ENCODE data around the gene CDK18.
A peak's percentile ranks its signal among the peaks of the same experiment; 100 is the strongest.

Gene CDK18

DNA sequence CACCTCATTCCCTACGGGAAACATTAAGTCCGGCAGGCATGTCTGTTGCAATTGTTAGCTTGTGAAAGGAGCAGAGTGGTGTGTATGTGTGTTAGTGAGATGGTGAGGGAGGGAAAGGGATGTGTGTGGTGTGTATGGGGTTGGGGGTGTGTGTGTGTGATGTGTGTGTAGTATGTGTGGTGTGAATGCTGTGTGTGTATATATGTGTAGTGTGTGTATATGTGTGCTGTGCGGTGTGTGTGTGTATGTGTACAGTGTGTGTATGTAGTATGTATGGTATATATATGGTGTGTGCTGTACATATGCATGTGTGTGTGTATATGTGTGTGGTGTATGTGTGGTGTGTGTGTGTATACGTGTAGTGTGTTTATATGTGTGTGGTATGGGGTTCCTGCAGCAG is 27.8 kb upstream of the CDK18 start (continued):
- no peak for TF ChIP-seq HOXA7 (CRISPR knock-in tag; IDR thresholded peaks at IDR 0.05; ENCODE audit: borderline replicate concordance)
- TF ChIP-seq ZNF274 (IDR thresholded peaks at IDR 0.05; ENCODE audit: low read length) = no peak
- peak; percentile 30; the same call in 1 of the 2 replicates for TF ChIP-seq ZNF274 (tag by site-specific recombination; IDR thresholded peaks at IDR 0.05; ENCODE audit: borderline replicate concordance)
- TF ChIP-seq, protein P1, sequence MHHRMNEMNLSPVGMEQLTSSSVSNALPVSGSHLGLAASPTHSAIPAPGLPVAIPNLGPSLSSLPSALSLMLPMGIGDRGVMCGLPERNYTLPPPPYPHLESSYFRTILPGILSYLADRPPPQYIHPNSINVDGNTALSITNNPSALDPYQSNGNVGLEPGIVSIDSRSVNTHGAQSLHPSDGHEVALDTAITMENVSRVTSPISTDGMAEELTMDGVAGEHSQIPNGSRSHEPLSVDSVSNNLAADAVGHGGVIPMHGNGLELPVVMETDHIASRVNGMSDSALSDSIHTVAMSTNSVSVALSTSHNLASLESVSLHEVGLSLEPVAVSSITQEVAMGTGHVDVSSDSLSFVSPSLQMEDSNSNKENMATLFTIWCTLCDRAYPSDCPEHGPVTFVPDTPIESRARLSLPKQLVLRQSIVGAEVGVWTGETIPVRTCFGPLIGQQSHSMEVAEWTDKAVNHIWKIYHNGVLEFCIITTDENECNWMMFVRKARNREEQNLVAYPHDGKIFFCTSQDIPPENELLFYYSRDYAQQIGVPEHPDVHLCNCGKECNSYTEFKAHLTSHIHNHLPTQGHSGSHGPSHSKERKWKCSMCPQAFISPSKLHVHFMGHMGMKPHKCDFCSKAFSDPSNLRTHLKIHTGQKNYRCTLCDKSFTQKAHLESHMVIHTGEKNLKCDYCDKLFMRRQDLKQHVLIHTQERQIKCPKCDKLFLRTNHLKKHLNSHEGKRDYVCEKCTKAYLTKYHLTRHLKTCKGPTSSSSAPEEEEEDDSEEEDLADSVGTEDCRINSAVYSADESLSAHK (tag by site-specific recombination; IDR thresholded peaks at IDR 0.05) = no peak
- no peak for TF ChIP-seq ZBTB17 (tag by site-specific recombination; IDR thresholded peaks at IDR 0.05)
- 0 out of 2 replicates have a peak, but pooled peaks have one; percentile 45 for TF ChIP-seq ZNF785 (tag by site-specific recombination; IDR thresholded peaks at IDR 0.05)
- no peak for TF ChIP-seq ZNF670 (tag by site-specific recombination; IDR thresholded peaks at IDR 0.05; ENCODE audit: low read depth)
- no peak for TF ChIP-seq ZNF843 (tag by site-specific recombination; IDR thresholded peaks at IDR 0.05)
- TF ChIP-seq, protein P2, sequence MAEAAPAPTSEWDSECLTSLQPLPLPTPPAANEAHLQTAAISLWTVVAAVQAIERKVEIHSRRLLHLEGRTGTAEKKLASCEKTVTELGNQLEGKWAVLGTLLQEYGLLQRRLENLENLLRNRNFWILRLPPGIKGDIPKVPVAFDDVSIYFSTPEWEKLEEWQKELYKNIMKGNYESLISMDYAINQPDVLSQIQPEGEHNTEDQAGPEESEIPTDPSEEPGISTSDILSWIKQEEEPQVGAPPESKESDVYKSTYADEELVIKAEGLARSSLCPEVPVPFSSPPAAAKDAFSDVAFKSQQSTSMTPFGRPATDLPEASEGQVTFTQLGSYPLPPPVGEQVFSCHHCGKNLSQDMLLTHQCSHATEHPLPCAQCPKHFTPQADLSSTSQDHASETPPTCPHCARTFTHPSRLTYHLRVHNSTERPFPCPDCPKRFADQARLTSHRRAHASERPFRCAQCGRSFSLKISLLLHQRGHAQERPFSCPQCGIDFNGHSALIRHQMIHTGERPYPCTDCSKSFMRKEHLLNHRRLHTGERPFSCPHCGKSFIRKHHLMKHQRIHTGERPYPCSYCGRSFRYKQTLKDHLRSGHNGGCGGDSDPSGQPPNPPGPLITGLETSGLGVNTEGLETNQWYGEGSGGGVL (tag by site-specific recombination; IDR thresholded peaks at IDR 0.05) = no peak

DNA sequence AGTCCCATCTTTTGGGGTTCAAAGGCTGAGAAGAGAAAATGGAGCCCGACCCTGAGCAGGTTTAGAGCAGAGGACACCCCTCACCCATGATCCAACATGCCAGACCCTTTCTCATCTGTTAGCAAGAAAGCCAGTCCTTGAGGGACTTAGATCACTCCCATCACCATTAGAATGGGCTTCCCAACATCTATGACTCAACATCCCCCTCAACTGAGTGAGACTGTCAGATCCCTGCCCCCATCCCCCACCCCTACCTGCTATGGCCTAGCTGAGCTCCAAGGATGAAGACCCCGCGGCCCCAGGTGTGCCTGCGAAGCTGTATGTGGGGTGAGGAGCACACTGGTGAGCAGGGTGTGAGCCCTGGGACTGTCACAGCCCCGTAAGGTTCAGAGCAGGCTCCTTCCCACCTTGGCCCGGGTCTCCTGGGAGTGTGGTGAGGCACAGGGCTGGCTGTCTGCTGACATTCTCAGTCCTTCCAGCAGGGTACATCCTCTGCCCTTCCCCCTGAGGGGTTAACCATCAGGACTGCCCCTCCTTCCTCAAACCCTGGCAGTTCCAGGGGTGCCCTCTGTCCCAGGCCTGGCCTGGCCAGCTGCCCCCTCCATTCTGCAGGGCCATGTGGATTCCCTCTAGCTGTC is 27.2 kb upstream of the CDK18 start:
- Histone ChIP-seq H3K9me3 (ENCODE audit: control insufficient read depth, insufficient read depth, low read depth, low read length) (no peaks in the 10 kb centered on the region), H3K27ac (ENCODE audit: extremely low read depth, low read depth, low read length) (no peak overlapping the region), H3K36me3 (ENCODE audit: control insufficient read depth in 2 of 2, insufficient read depth in 1 of 2, low read length in 2 of 2) (no peaks in the 10 kb centered on the region), H3K4me3 (ENCODE audit: low read depth, low read length) (no peak overlapping the region), H3K4me1 (ENCODE audit: control insufficient read depth, insufficient read depth, low read length) (no peaks in the 10 kb centered on the region)
- CTCF ChIA-PET = interaction anchor here (3.3 to 6.5 kb wide), 2 partner anchors 10 to 47 kb away, joined by 18 to 49 read pairs; no protein-coding TSS in a partner anchor
- POLR2A ChIA-PET = no interaction called here
- no peak for TF ChIP-seq TRIM28 (IDR thresholded peaks at IDR 0.05; ENCODE audit: borderline replicate concordance, low read length)
- TF ChIP-seq ZNF571 (tag by site-specific recombination; IDR thresholded peaks at IDR 0.05) = no peak
- TF ChIP-seq ZNF202 (tag by site-specific recombination; IDR thresholded peaks at IDR 0.05; ENCODE audit: borderline replicate concordance) = no peak
- no peak for TF ChIP-seq ZNF221 (tag by site-specific recombination; IDR thresholded peaks at IDR 0.05; ENCODE audit: borderline replicate concordance)
- TF ChIP-seq ZNF549 (tag by site-specific recombination; IDR thresholded peaks at IDR 0.05) = no peak
- TF ChIP-seq ZBTB17 (tag by site-specific recombination; IDR thresholded peaks at IDR 0.05) = no peak
- TF ChIP-seq, protein P3, sequence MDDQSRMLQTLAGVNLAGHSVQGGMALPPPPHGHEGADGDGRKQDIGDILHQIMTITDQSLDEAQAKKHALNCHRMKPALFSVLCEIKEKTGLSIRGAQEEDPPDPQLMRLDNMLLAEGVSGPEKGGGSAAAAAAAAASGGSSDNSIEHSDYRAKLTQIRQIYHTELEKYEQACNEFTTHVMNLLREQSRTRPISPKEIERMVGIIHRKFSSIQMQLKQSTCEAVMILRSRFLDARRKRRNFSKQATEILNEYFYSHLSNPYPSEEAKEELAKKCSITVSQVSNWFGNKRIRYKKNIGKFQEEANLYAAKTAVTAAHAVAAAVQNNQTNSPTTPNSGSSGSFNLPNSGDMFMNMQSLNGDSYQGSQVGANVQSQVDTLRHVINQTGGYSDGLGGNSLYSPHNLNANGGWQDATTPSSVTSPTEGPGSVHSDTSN (CRISPR knock-in tag; IDR thresholded peaks at IDR 0.05) = no peak
- no peak for TF ChIP-seq ZNF48 (tag by site-specific recombination; IDR thresholded peaks at IDR 0.05)
- TF ChIP-seq PRDM1 (tag by site-specific recombination; IDR thresholded peaks at IDR 0.05) = no peak
- TF ChIP-seq ZNF274 (IDR thresholded peaks at IDR 0.05; ENCODE audit: low read length) = no peak
- no peak for TF ChIP-seq ZNF274 (tag by site-specific recombination; IDR thresholded peaks at IDR 0.05; ENCODE audit: borderline replicate concordance)
- TF ChIP-seq, protein P2 (tag by site-specific recombination; IDR thresholded peaks at IDR 0.05) = no peak
- no peak for TF ChIP-seq ZFHX2 (tag by site-specific recombination; conservative IDR thresholded peaks at IDR 0.05)
- TF ChIP-seq ZNF132 (tag by site-specific recombination; IDR thresholded peaks at IDR 0.05; ENCODE audit: borderline replicate concordance) = no peak
- no peak for TF ChIP-seq ZNF623 (tag by site-specific recombination; IDR thresholded peaks at IDR 0.05)
- TF ChIP-seq, protein P4, sequence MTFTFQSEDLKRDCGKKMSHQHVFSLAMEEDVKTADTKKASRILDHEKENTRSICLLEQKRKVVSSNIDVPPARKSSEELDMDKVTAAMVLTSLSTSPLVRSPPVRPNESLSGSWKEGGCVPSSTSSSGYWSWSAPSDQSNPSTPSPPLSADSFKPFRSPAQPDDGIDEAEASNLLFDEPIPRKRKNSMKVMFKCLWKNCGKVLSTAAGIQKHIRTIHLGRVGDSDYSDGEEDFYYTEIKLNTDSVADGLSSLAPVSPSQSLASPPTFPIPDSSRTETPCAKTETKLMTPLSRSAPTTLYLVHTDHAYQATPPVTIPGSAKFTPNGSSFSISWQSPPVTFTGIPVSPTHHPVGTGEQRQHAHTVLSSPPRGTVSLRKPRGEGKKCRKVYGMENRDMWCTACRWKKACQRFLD (tag by site-specific recombination; IDR thresholded peaks at IDR 0.05) = no peak
- TF ChIP-seq, protein P5, sequence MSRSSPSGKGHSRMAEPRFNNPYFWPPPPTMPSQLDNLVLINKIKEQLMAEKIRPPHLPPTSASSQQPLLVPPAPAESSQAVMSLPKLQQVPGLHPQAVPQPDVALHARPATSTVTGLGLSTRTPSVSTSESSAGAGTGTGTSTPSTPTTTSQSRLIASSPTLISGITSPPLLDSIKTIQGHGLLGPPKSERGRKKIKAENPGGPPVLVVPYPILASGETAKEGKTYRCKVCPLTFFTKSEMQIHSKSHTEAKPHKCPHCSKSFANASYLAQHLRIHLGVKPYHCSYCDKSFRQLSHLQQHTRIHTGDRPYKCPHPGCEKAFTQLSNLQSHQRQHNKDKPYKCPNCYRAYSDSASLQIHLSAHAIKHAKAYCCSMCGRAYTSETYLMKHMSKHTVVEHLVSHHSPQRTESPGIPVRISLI (tag by site-specific recombination; IDR thresholded peaks at IDR 0.05) = no peak
- no peak for TF ChIP-seq ZNF2 (tag by site-specific recombination; IDR thresholded peaks at IDR 0.05)

All from HEK293 (cell line).